HCT116 (cell line): ENCODE measurements around the gene CLCA4. TPM values are rescaled to one million over a fixed set of nuclear protein-coding genes. Genes with fewer than 3 reads are reported as not detected.

Experiments used
- ATAC-seq: fragments of 200-7000 bp; cut with Tn5 transposase; 2 replicates; pipeline ENCODE4 v1.9.1; 2020; ENCODE audit warnings: mild to moderate bottlenecking, moderate library complexity
- BruUV-seq: library from RNA; stranded (reverse); fragments of 400-500 nt; replicated peaks from 2 replicates; lab custom pipeline; 2021; lab: Mats Ljungman, UMichigan
- CTCF ChIA-PET: fragments of 300-600 bp; sonication (Branson Sonifier 250); formaldehyde crosslinking; loops from one replicate; lab custom pipeline; 2021; ENCODE audit warnings: antibody characterized with exemption; lab: Charles Lee
- POLR2A ChIA-PET: fragments of 300-600, 350-600 bp; sonication (Branson Sonifier 250); formaldehyde crosslinking; loops from one replicate; lab custom pipeline; 2021; ENCODE audit warnings: antibody characterized with exemption; lab: Charles Lee
- RAD21 ChIA-PET, 2 experiments: fragments of 300-600 bp; sonication (Branson Sonifier 250); formaldehyde crosslinking; loops; one replicate each; lab custom pipeline; 2023; ENCODE audit warnings: low total read pairs in 2 of 2; ENCODE audit not compliant: uncharacterized antibody in 2 of 2, unreplicated experiment in 2 of 2, low non-redundant PET in 1 of 2; lab: Charles Lee
- DNase-seq: peaks from one replicate; pipeline ENCODE4 v3.0.0-alpha.2; 2010; ENCODE audit warnings: low read depth, low spot score
- H2AFZ ChIP-seq: fragments of 200-600 bp; shearing (Covaris generic), sonication (generic); 2 replicates; pipeline ENCODE4 v1.6.1; 2017; ENCODE audit warnings: low read depth, mixed run types, mixed read lengths, antibody characterized with exemption, low read length; ENCODE audit not compliant: poor library complexity, severe bottlenecking
- H3K27ac ChIP-seq: 2 replicates; pipeline ENCODE4 v1.5.1; 2012; ENCODE audit warnings: low read depth, low read length
- H3K27me3 ChIP-seq: fragments of 200-600 bp; sonication (generic); 2 replicates; pipeline ENCODE4 v1.6.1; 2016; ENCODE audit warnings: mixed run types, low read length, mixed read lengths; ENCODE audit not compliant: insufficient read depth
- H3K36me3 ChIP-seq, 2 experiments: fragments of 200-500 bp in 1 of 2; fragments of 200-600 bp in 1 of 2; sonication (Bioruptor generic) in 1 of 2; sonication (generic) in 1 of 2; 2 replicates each; pipeline versions ENCODE4 v1.5.1 to v1.6.1; 2014 to 2016; ENCODE audit warnings: low read length in 2 of 2, inconsistent platforms in 1 of 2, mixed read lengths in 1 of 2, mixed run types in 1 of 2; ENCODE audit not compliant: insufficient read depth in 2 of 2, control insufficient read depth in 1 of 2
- H3K4me1 ChIP-seq, 2 experiments: fragments of 200-600 bp in 1 of 2; sonication (generic) in 1 of 2; 2 replicates each; pipeline versions ENCODE4 v1.5.1 to v1.6.1; 2012 to 2017; ENCODE audit warnings: low read length in 2 of 2, inconsistent platforms in 1 of 2, mild to moderate bottlenecking in 1 of 2, mixed read lengths in 1 of 2, mixed run types in 1 of 2, moderate library complexity in 1 of 2; ENCODE audit not compliant: insufficient read depth in 2 of 2, control insufficient read depth in 1 of 2
- H3K4me2 ChIP-seq: fragments of 200-600 bp; sonication (generic); 2 replicates; pipeline ENCODE4 v1.6.1; 2017; ENCODE audit warnings: mixed run types, low read length, mixed read lengths
- H3K4me3 ChIP-seq, 2 experiments: fragments of 200-600 bp in 1 of 2; sonication (generic) in 1 of 2; replicated peaks in 1 of 2; 2 replicates each; pipeline ENCODE4 v1.5.1; 2011 to 2016; ENCODE audit warnings: low read length in 2 of 2, control low read depth in 1 of 2, low read depth in 1 of 2, mild to moderate bottlenecking in 1 of 2, mixed read lengths in 1 of 2, mixed run types in 1 of 2
- H3K79me2 ChIP-seq: fragments of 200-600 bp; sonication (generic); 2 replicates; pipeline ENCODE4 v1.6.1; 2017; ENCODE audit warnings: mild to moderate bottlenecking, mixed run types, low read length, moderate library complexity, mixed read lengths; ENCODE audit not compliant: insufficient read depth
- H3K9ac ChIP-seq: fragments of 200-600 bp; sonication (generic); 2 replicates; pipeline ENCODE4 v1.6.1; 2016; ENCODE audit warnings: low read length, mixed read lengths
- H3K9me2 ChIP-seq: fragments of 200-600 bp; sonication (generic), shearing (Covaris generic); 2 replicates; pipeline ENCODE4 v1.6.1; 2017; ENCODE audit warnings: mixed run types, mild to moderate bottlenecking, moderate library complexity; ENCODE audit not compliant: insufficient read depth
- H3K9me3 ChIP-seq, 2 experiments: fragments of 200-500 bp in 1 of 2; fragments of 200-600 bp in 1 of 2; sonication (Bioruptor generic) in 1 of 2; sonication (generic) in 1 of 2; 2 replicates each; pipeline ENCODE4 v1.6.1; 2014 to 2017; ENCODE audit warnings: low read length in 2 of 2, mixed read lengths in 2 of 2, inconsistent platforms in 1 of 2, low read depth in 1 of 2, mild to moderate bottlenecking in 1 of 2, mixed run types in 1 of 2, moderate library complexity in 1 of 2; ENCODE audit not compliant: control insufficient read depth in 1 of 2, insufficient read depth in 1 of 2
- H4K20me1 ChIP-seq: fragments of 200-600 bp; sonication (generic), shearing (Covaris generic); 2 replicates; pipeline ENCODE4 v1.6.1; 2017; ENCODE audit warnings: mixed run types, mild to moderate bottlenecking, moderate library complexity; ENCODE audit not compliant: insufficient read depth
- ATF3 ChIP-seq: IDR thresholded peaks from 2 replicates; pipeline ENCODE4 v1.6.1; 2012
- CEBPB ChIP-seq: IDR thresholded peaks from 2 replicates; pipeline ENCODE4 v1.6.1; 2012; ENCODE audit warnings: low read depth
- CTCF ChIP-seq, 3 experiments: fragments of 200-600 bp in 1 of 3; sonication (generic) in 1 of 3; IDR thresholded peaks in 2 of 3; conservative IDR thresholded peaks in 1 of 3; 2 replicates each; pipeline ENCODE4 v1.5.1; 2012 to 2017; ENCODE audit warnings: low read depth in 2 of 3, low read length in 2 of 3, antibody characterized with exemption in 1 of 3, borderline replicate concordance in 1 of 3, control low read depth in 1 of 3, mild to moderate bottlenecking in 1 of 3, mixed read lengths in 1 of 3, mixed run types in 1 of 3, moderate library complexity in 1 of 3; ENCODE audit not compliant: insufficient read depth in 1 of 3
- POLR2A ChIP-seq: IDR thresholded peaks from 2 replicates; pipeline ENCODE4 v1.7.0; 2011; ENCODE audit warnings: borderline replicate concordance; ENCODE audit not compliant: insufficient read depth, insufficient read length; ENCODE audit errors: extremely low read depth
- POLR2AphosphoS5 ChIP-seq: IDR thresholded peaks from 2 replicates; pipeline ENCODE4 v1.6.1; 2011; ENCODE audit warnings: mild to moderate bottlenecking, low read depth, low read length, moderate library complexity
- RAD21 ChIP-seq: IDR thresholded peaks from 2 replicates; pipeline ENCODE4 v1.6.1; 2012; ENCODE audit warnings: low read depth, mild to moderate bottlenecking
- SP1 ChIP-seq: IDR thresholded peaks from 2 replicates; pipeline ENCODE4 v1.6.1; 2012; ENCODE audit warnings: low read depth
- SRF ChIP-seq: IDR thresholded peaks from 2 replicates; pipeline ENCODE4 v1.6.1; 2012; ENCODE audit warnings: low read depth
- TCF7L2 ChIP-seq: IDR thresholded peaks from 2 replicates; pipeline ENCODE4 v1.7.0; 2011; ENCODE audit warnings: borderline replicate concordance, inconsistent platforms; ENCODE audit not compliant: insufficient read depth, insufficient read length; ENCODE audit errors: extremely low read depth
- YY1 ChIP-seq: IDR thresholded peaks from 2 replicates; pipeline ENCODE4 v1.6.1; 2011; ENCODE audit warnings: low read length, low read depth, moderate library complexity, mild to moderate bottlenecking; ENCODE audit not compliant: insufficient replicate concordance; ENCODE audit errors: extremely low read depth
- ZFX ChIP-seq: fragments of 450-650 bp; IDR thresholded peaks from 2 replicates; pipeline ENCODE4 v1.6.1; 2017
- ZNF274 ChIP-seq: fragments of 200-500 bp; sonication (Bioruptor generic); IDR thresholded peaks from 2 replicates; pipeline ENCODE4 v1.6.1; 2014; ENCODE audit warnings: mild to moderate bottlenecking, low read depth, low read length, inconsistent platforms
- intact Hi-C: fragments of 100-400 bp; cut with micrococcal nuclease; formaldehyde crosslinking; loops from 2 replicates; pipeline ENCODE4 v1.10.0; 2022
- total RNA-seq: library from RNA; stranded (reverse); gene quantifications from one replicate; pipeline ENCODE4 v1.2.1, GENCODE V29; 2021; ENCODE audit not compliant: unreplicated experiment
- TF ChIP-seq, protein P1 (sequence below): IDR thresholded peaks from 2 replicates; pipeline ENCODE4 v1.6.1; 2012
- TF ChIP-seq, protein P2 (sequence below): IDR thresholded peaks from 2 replicates; pipeline ENCODE4 v1.6.1; 2012; ENCODE audit warnings: low read depth

CLCA4 gene
- total RNA-seq, 1 experiment from 2014 or later, result not detected

DNA sequence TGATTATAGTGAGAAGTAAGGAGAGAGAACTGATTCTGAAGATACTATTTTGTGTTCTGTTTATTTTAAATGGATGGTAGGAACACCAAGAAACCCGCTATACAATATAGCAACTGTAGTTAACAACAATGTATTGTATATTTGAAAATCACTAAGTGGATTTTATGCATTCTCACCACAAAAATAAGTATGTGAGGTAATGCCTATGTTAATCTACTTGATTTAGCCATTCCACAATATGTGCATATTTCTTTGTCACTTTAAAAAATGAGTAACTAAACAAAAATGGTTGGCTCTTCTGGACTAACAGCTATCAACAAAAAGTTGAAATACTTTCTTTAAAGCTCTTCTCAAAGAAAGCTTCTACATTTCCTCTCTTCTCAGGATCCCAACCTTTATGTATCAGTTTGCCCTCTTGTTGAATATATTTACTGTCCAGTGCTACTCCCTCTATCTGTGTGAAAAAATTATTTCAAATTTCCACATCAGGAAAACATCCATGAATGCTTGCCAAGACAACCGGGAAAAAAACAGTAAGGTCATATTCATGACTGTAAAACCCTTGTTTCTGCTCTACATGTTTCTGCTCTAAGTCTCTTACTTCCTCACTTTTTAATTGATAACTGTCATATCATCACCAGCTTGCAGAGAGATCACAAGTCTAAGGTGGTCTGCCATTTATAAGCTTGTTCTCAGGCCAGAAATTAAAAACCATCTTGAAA, 27.0 kb downstream of the CLCA4 start:
- H3K9ac ChIP-seq, result no peak overlapping the region
- H3K9me2 ChIP-seq, result no peaks in the 10 kb centered on the region
- H3K79me2 ChIP-seq, result no peaks in the 10 kb centered on the region
- no peak for DNase-seq
- H3K4me1 ChIP-seq, result no peaks in the 10 kb centered on the region
- no peak overlapping the region for H3K27ac ChIP-seq
- no peak overlapping the region for H2AFZ ChIP-seq
- no peaks in the 10 kb centered on the region for H3K9me3 ChIP-seq
- intact Hi-C loops, result no loop called here
- no peaks in the 10 kb centered on the region for H4K20me1 ChIP-seq
- RAD21 ChIA-PET, result no interaction called here
- no TSS peak for BruUV-seq
- no peaks in the 10 kb centered on the region for H3K27me3 ChIP-seq
- no peak overlapping the region for H3K4me2 ChIP-seq
- TF ChIP-seq SRF (no peak), CEBPB (no peak), YY1 (no peak), POLR2AphosphoS5 (no peak)
- TF ChIP-seq, protein P1, sequence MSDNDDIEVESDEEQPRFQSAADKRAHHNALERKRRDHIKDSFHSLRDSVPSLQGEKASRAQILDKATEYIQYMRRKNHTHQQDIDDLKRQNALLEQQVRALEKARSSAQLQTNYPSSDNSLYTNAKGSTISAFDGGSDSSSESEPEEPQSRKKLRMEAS, result no peak
- POLR2A ChIA-PET, result no interaction called here
- CTCF ChIA-PET, result no interaction called here
- no peaks in the 10 kb centered on the region for H3K36me3 ChIP-seq
- no peak for ATAC-seq
- H3K4me3 ChIP-seq, result no peak overlapping the region

DNA sequence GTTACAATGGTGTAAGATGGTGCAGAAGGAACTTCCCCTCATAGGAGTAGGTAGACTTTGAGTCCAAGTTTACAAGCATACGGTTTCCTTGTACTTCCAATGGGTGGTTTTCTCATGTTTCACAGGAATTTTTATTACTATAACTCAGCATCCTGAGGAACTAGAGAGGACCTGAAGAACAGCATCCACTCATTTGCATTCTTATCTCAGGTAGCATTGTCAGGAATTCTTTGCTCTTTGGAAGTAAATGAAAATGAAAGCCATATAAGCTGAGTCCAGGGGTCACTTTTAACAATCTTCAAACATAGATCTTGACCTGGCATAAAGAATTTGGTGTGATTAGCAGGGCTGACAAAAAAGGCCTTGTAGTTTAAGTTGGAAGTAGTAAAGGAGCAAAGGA, 34.4 kb downstream of the CLCA4 start:
- RAD21 ChIA-PET, result no interaction called here
- H3K4me1 ChIP-seq, result no peaks in the 10 kb centered on the region
- intact Hi-C loops, result no loop called here
- H3K27ac ChIP-seq, result no peak overlapping the region
- H2AFZ ChIP-seq, result no peak overlapping the region
- H3K4me2 ChIP-seq, result no peak overlapping the region
- no peaks in the 10 kb centered on the region for H3K9me2 ChIP-seq
- DNase-seq (no peak), ATAC-seq (no peak)
- H3K9ac ChIP-seq, result no peak overlapping the region
- no peaks in the 10 kb centered on the region for H3K9me3 ChIP-seq
- no peaks in the 10 kb centered on the region for H4K20me1 ChIP-seq
- H3K36me3 ChIP-seq, result no peaks in the 10 kb centered on the region
- no TSS peak for BruUV-seq
- H3K27me3 ChIP-seq, result no peaks in the 10 kb centered on the region
- H3K79me2 ChIP-seq, result no peaks in the 10 kb centered on the region
- CTCF ChIA-PET, result no interaction called here
- H3K4me3 ChIP-seq, result no peak overlapping the region
- POLR2A ChIA-PET, result no interaction called here
- TF ChIP-seq ATF3, result no peak
- no peak for TF ChIP-seq SRF
- TF ChIP-seq RAD21, result no peak
- TF ChIP-seq CTCF (IDR thresholded peaks at IDR 0.05 in 2 of 3, conservative IDR thresholded peaks at IDR 0.05 in 1 of 3; ENCODE audit: borderline replicate concordance in 1 of 3, insufficient read depth in 1 of 3, low read depth in 2 of 3, low read length in 2 of 3), result no peak
- TF ChIP-seq, protein P2, sequence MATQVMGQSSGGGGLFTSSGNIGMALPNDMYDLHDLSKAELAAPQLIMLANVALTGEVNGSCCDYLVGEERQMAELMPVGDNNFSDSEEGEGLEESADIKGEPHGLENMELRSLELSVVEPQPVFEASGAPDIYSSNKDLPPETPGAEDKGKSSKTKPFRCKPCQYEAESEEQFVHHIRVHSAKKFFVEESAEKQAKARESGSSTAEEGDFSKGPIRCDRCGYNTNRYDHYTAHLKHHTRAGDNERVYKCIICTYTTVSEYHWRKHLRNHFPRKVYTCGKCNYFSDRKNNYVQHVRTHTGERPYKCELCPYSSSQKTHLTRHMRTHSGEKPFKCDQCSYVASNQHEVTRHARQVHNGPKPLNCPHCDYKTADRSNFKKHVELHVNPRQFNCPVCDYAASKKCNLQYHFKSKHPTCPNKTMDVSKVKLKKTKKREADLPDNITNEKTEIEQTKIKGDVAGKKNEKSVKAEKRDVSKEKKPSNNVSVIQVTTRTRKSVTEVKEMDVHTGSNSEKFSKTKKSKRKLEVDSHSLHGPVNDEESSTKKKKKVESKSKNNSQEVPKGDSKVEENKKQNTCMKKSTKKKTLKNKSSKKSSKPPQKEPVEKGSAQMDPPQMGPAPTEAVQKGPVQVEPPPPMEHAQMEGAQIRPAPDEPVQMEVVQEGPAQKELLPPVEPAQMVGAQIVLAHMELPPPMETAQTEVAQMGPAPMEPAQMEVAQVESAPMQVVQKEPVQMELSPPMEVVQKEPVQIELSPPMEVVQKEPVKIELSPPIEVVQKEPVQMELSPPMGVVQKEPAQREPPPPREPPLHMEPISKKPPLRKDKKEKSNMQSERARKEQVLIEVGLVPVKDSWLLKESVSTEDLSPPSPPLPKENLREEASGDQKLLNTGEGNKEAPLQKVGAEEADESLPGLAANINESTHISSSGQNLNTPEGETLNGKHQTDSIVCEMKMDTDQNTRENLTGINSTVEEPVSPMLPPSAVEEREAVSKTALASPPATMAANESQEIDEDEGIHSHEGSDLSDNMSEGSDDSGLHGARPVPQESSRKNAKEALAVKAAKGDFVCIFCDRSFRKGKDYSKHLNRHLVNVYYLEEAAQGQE, result no peak
- no peak for TF ChIP-seq ZNF274
- no peak for TF ChIP-seq TCF7L2
- no peak for TF ChIP-seq POLR2A
- TF ChIP-seq SP1, result no peak
- TF ChIP-seq ZFX, result no peak
- no peak for TF ChIP-seq CEBPB
